Measurements from ENCODE around the gene PLCH2.

The PLCH2 gene

DNA sequence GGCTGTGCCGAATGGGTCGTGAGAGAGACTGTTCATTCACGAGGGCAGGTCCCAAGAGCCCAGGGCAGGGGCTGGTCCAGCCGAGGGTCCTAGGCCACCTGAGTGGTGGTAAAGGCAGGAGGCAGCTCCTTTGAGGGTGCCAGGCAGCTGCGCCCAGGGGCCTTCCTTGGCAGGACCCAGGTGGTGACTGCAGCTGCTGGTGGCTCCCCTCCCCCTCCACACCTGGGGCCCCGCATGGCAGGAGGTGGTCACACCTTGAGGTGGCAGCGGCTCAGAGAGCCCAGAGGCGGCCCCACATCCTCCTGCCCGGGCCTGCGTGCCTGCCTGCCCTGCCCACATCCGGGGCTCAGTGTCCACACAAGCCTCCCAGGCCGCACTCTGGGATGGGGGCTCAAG is 9.8 kb upstream of the PLCH2 start:
- Histone ChIP-seq H2AFZ (ENCODE audit: low read length) (no peak overlapping the region), H3K4me2 (ENCODE audit: low read depth, low read length, poor library complexity, severe bottlenecking) (no peak overlapping the region), H3K4me1 (ENCODE audit: insufficient read depth, low read length, poor library complexity, severe bottlenecking) (no peaks in the 10 kb centered on the region), H3K9ac (ENCODE audit: low read depth, low read length, poor library complexity, severe bottlenecking) (no peak overlapping the region), H3F3A (ENCODE audit: low read depth) (no peaks in the 10 kb centered on the region), H3K27me3 (ENCODE audit: insufficient read depth, low read length, poor library complexity, severe bottlenecking) (no peaks in the 10 kb centered on the region), H3K79me2 (ENCODE audit: insufficient read depth, low read length) (no peaks in the 10 kb centered on the region), H3K36me3 (ENCODE audit: insufficient read depth, low read length) (no peaks in the 10 kb centered on the region), H3K9me2 (replicated peaks; ENCODE audit: low read depth, low read length) (no peaks in the 10 kb centered on the region), H3K4me3 (ENCODE audit: low read length, poor library complexity, severe bottlenecking) (no peak overlapping the region), H4K20me1 (ENCODE audit: insufficient read depth, low read length, poor library complexity, severe bottlenecking) (no peaks in the 10 kb centered on the region), H3K9me3 (ENCODE audit: insufficient read depth, low read depth, low read length) (no peaks in the 10 kb centered on the region)
- TF ChIP-seq EZH2phosphoT487 (IDR thresholded peaks at IDR 0.05; ENCODE audit: borderline replicate concordance): no peak
- TF ChIP-seq, protein P1, sequence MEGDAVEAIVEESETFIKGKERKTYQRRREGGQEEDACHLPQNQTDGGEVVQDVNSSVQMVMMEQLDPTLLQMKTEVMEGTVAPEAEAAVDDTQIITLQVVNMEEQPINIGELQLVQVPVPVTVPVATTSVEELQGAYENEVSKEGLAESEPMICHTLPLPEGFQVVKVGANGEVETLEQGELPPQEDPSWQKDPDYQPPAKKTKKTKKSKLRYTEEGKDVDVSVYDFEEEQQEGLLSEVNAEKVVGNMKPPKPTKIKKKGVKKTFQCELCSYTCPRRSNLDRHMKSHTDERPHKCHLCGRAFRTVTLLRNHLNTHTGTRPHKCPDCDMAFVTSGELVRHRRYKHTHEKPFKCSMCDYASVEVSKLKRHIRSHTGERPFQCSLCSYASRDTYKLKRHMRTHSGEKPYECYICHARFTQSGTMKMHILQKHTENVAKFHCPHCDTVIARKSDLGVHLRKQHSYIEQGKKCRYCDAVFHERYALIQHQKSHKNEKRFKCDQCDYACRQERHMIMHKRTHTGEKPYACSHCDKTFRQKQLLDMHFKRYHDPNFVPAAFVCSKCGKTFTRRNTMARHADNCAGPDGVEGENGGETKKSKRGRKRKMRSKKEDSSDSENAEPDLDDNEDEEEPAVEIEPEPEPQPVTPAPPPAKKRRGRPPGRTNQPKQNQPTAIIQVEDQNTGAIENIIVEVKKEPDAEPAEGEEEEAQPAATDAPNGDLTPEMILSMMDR (conservative IDR thresholded peaks at IDR 0.05; ENCODE audit: low read length): no peak

DNA sequence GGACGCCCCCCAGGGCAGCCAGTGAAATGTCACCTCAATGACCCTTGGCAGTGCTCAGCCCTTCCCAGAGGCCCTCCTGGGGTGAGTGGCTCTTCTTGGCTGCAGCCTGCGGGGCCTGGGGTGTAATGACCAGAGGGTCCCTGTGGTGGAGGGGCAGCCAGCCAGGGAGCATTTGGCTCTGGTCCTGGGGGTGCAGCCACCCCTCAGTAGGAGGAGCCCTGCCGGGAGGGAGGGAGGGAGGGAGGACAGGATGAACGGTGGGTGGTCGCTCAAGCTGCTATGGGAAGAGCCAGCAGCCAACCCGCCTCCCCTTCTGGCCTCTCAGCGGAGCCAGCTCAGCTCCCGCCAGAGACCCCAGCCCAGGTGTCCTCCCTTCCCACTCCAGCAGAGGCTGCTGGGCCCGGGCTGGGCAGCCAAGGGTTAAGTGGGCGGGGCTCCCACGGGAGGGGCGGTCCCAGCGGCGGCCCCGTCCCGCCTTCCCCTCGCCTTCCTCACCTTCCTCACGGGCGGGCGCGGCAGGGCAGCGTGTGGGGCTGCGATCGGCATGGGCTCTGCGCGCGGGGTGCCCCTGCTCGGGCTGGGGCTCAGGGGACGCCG is 9.0 kb upstream of the PLCH2 start:
- TF ChIP-seq EZH2phosphoT487 (IDR thresholded peaks at IDR 0.05; ENCODE audit: borderline replicate concordance): no peak
- TF ChIP-seq, protein P1 (conservative IDR thresholded peaks at IDR 0.05; ENCODE audit: low read length): no peak
- Histone ChIP-seq H4K20me1 (ENCODE audit: insufficient read depth, low read length, poor library complexity, severe bottlenecking) (no peaks in the 10 kb centered on the region), H3K4me3 (ENCODE audit: low read length, poor library complexity, severe bottlenecking) (no peak overlapping the region), H3K9me3 (ENCODE audit: insufficient read depth, low read depth, low read length) (no peaks in the 10 kb centered on the region), H3F3A (ENCODE audit: low read depth) (no peaks in the 10 kb centered on the region), H2AFZ (ENCODE audit: low read length) (no peak overlapping the region), H3K4me2 (ENCODE audit: low read depth, low read length, poor library complexity, severe bottlenecking) (no peak overlapping the region), H3K4me1 (ENCODE audit: insufficient read depth, low read length, poor library complexity, severe bottlenecking) (no peaks in the 10 kb centered on the region), H3K9me2 (replicated peaks; ENCODE audit: low read depth, low read length) (no peaks in the 10 kb centered on the region), H3K79me2 (ENCODE audit: insufficient read depth, low read length) (no peaks in the 10 kb centered on the region), H3K9ac (ENCODE audit: low read depth, low read length, poor library complexity, severe bottlenecking) (no peak overlapping the region), H3K36me3 (ENCODE audit: insufficient read depth, low read length) (no peaks in the 10 kb centered on the region), H3K27me3 (ENCODE audit: insufficient read depth, low read length, poor library complexity, severe bottlenecking) (no peaks in the 10 kb centered on the region)

DNA sequence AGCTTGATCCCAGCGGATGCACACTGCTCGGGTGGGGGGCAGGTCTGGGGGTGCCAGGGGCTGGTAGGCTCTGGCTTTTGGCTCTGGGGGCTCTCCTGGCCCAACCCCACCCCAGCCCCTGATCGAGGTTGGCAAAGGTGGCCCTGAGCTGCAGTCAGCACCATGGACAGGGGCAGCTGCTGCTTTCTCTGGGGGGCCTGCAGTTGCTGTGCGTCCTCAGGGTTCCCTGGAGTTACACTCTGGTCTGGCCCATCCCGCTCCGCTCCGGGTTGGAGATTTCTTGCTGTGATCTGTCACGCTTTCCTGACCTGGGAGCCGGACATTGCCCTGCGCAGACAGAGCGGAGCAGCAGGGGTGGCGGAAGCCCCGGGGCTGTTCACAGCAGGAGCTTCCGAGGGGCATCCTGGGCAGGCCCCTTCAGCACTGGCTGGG is 8.0 kb upstream of the PLCH2 start:
- Histone ChIP-seq H3K4me1 (ENCODE audit: insufficient read depth, low read length, poor library complexity, severe bottlenecking) (no peaks in the 10 kb centered on the region), H3K4me2 (ENCODE audit: low read depth, low read length, poor library complexity, severe bottlenecking) (no peak overlapping the region), H3K79me2 (ENCODE audit: insufficient read depth, low read length) (no peaks in the 10 kb centered on the region), H3K9me3 (ENCODE audit: insufficient read depth, low read depth, low read length) (no peaks in the 10 kb centered on the region), H3K36me3 (ENCODE audit: insufficient read depth, low read length) (no peaks in the 10 kb centered on the region), H2AFZ (ENCODE audit: low read length) (no peak overlapping the region), H3K27me3 (ENCODE audit: insufficient read depth, low read length, poor library complexity, severe bottlenecking) (no peaks in the 10 kb centered on the region), H3F3A (ENCODE audit: low read depth) (no peaks in the 10 kb centered on the region), H4K20me1 (ENCODE audit: insufficient read depth, low read length, poor library complexity, severe bottlenecking) (no peaks in the 10 kb centered on the region), H3K4me3 (ENCODE audit: low read length, poor library complexity, severe bottlenecking) (no peak overlapping the region), H3K9me2 (replicated peaks; ENCODE audit: low read depth, low read length) (no peaks in the 10 kb centered on the region), H3K9ac (ENCODE audit: low read depth, low read length, poor library complexity, severe bottlenecking) (no peak overlapping the region)
- TF ChIP-seq, protein P1 (conservative IDR thresholded peaks at IDR 0.05; ENCODE audit: low read length): no peak
- TF ChIP-seq EZH2phosphoT487 (IDR thresholded peaks at IDR 0.05; ENCODE audit: borderline replicate concordance): no peak
